MM.1S (cell line): ENCODE measurements around the gene PRKCE.

Experiments used
- CTCF ChIP-seq: fragments of 300-600 bp; sonication (generic); IDR thresholded peaks from 2 replicates; pipeline ENCODE4 v1.5.1; 2016; ENCODE audit warnings: antibody characterized with exemption, low read length, mixed read lengths
- EZH2 ChIP-seq: fragments of 300-600 bp; sonication (generic); optimal IDR thresholded peaks from 2 replicates; pipeline ENCODE3; 2017; ENCODE audit warnings: low read depth, mild to moderate bottlenecking, antibody characterized with exemption, low read length, mixed read lengths
- EZH2phosphoT487 ChIP-seq: fragments of 300-600 bp; sonication (generic); IDR thresholded peaks from 2 replicates; pipeline ENCODE4 v1.6.1; 2018; ENCODE audit warnings: antibody characterized with exemption, low read length

GRCh38 chr2:45708501-45708900 lies 57.0 kb downstream of the PRKCE start:
- TF ChIP-seq CTCF (no peak), EZH2 (no peak), EZH2phosphoT487 (no peak)
